Type B pancreatic cell (in vitro differentiated cells): ENCODE data around the gene EDN2. TPM values are rescaled to one million over a fixed set of nuclear protein-coding genes. Genes with fewer than 3 reads are reported as not detected.

Source experiments
- DNase-seq: peaks from one replicate; pipeline ENCODE4 v3.0.0; 2021; ENCODE audit warnings: mixed read lengths; ENCODE audit not compliant: unreplicated experiment; ENCODE audit errors: extremely low spot score
- H3K27ac Mint-ChIP-seq: 2 replicates; pipeline ENCODE4 v1.8.0; 2021; ENCODE audit warnings: mild to moderate bottlenecking, mixed read lengths
- H3K27me3 Mint-ChIP-seq: 2 replicates; pipeline ENCODE4 v1.8.0; 2021; ENCODE audit warnings: mixed read lengths
- H3K36me3 Mint-ChIP-seq: 2 replicates; pipeline ENCODE4 v1.8.0; 2021; ENCODE audit warnings: mixed read lengths
- H3K4me1 Mint-ChIP-seq: one replicate; pipeline ENCODE4 v1.8.0; 2021; ENCODE audit warnings: mixed read lengths; ENCODE audit not compliant: unreplicated experiment
- H3K4me3 Mint-ChIP-seq: 2 replicates; pipeline ENCODE4 v1.8.0; 2021; ENCODE audit warnings: mild to moderate bottlenecking, mixed read lengths
- H3K9me3 Mint-ChIP-seq: 2 replicates; pipeline ENCODE4 v1.8.0; 2021; ENCODE audit warnings: mixed read lengths
- total RNA-seq: library from RNA; stranded (reverse); gene quantifications from 2 replicates; pipeline ENCODE4 v1.2.1, GENCODE V29; 2021; ENCODE audit warnings: low replicate concordance
- TF ChIP-seq, protein P1 (sequence below): fragments of 200-600 bp; sonication (generic); conservative IDR thresholded peaks from 2 replicates; pipeline ENCODE4 v1.5.0; 2021; ENCODE audit warnings: antibody characterized with exemption, mild to moderate bottlenecking

The EDN2 gene
- total RNA-seq, 1 donor from 2014 or later = 0.24 TPM

DNA sequence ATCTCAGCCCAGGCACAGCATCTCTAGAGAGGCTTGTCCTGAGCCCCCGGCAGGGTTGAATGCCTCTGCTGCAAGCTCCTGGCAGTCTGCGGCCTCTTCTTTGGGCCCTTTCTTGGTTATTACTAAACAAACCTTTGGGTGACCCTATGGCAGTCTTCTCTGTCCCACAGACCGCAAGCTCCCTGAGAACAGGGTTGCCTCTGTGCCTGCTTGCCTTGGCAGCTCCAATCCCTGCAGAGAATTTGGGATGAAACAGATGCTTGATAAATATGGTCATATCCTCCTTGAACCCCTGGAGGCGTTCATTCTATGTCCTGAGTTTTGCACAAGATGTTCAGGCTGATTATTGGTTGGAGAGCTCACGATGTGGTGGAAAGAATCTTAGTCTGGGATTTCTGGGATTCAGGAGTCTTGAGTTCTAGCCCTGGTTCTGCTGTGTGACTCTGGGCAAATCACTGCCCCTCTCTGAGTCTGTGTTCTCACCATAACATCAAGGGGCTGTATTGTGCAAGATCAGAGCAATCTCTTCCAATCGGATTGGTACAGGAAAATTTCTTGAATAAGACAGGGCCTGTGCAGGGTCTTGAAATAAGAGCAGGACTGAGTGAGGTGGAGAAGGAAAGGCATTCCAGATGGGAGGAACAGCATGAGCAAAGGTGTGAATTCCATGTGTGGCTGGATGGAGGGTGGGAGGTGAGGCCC lies 49.6 kb downstream of the EDN2 start:
- Mint-ChIP-seq H3K4me1 (peaks cover 47% of the 10 kb centered on the region), H3K27ac (peak overlapping the region; percentile 34), H3K4me3 (no peak overlapping the region), H3K36me3 (no peaks in the 10 kb centered on the region), H3K9me3 (no peaks in the 10 kb centered on the region), H3K27me3 (peaks cover 31% of the 10 kb centered on the region)
- no peak for DNase-seq
- TF ChIP-seq, protein P1, sequence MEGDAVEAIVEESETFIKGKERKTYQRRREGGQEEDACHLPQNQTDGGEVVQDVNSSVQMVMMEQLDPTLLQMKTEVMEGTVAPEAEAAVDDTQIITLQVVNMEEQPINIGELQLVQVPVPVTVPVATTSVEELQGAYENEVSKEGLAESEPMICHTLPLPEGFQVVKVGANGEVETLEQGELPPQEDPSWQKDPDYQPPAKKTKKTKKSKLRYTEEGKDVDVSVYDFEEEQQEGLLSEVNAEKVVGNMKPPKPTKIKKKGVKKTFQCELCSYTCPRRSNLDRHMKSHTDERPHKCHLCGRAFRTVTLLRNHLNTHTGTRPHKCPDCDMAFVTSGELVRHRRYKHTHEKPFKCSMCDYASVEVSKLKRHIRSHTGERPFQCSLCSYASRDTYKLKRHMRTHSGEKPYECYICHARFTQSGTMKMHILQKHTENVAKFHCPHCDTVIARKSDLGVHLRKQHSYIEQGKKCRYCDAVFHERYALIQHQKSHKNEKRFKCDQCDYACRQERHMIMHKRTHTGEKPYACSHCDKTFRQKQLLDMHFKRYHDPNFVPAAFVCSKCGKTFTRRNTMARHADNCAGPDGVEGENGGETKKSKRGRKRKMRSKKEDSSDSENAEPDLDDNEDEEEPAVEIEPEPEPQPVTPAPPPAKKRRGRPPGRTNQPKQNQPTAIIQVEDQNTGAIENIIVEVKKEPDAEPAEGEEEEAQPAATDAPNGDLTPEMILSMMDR = no peak

DNA sequence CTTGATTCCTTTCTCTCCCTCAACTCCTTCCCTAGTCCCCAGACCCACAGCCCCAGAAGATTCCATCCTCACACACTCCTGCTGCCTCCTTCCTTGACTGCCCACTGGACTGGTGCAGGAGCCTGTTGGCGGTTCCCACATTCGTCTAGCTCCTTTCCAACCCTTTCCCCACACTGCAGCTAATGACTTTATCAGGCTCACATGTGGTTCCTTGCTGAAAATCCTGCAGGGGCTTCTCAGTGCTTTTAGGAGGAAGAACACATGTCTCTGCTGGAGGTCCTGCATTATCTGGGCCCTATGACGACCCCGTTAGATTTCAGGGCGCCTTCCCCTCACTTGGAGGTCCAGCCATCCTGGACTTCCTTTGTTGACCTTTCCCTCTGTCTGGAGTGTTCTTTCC lies 50.2 kb downstream of the EDN2 start:
- Mint-ChIP-seq H3K27ac (peak overlapping the region; percentile 21), H3K9me3 (no peaks in the 10 kb centered on the region), H3K4me1 (peaks cover 48% of the 10 kb centered on the region), H3K4me3 (no peak overlapping the region), H3K36me3 (no peaks in the 10 kb centered on the region), H3K27me3 (peaks cover 32% of the 10 kb centered on the region)
- TF ChIP-seq, protein P1 = no peak
- no peak for DNase-seq

DNA sequence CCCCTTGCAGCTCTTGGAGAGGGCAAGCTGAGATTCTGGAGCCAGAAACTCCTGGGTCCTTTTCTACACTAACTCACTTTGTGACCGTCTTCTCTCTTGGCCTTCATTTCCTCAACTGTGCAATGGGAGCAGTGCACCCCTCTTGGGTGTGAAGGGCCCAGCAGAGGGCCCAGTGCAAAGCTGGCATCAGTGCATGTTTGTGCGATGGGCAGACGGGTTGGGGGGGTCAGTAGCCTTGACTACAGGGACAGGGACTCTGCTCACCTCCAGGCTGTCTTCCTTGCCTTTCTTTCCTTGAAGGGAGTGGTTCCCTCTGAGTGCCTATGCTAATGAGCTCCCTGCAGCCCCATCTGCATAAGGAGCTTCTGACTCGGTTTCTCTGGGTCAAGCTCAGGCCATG lies 51.0 kb downstream of the EDN2 start:
- no peak overlapping the region for H3K4me3 Mint-ChIP-seq
- TF ChIP-seq, protein P1 = no peak
- no peak for DNase-seq
- no peaks in the 10 kb centered on the region for H3K36me3 Mint-ChIP-seq
- H3K27me3 Mint-ChIP-seq = peaks cover 32% of the 10 kb centered on the region
- no peak overlapping the region for H3K27ac Mint-ChIP-seq
- peaks cover 54% of the 10 kb centered on the region for H3K4me1 Mint-ChIP-seq
- H3K9me3 Mint-ChIP-seq = no peaks in the 10 kb centered on the region

DNA sequence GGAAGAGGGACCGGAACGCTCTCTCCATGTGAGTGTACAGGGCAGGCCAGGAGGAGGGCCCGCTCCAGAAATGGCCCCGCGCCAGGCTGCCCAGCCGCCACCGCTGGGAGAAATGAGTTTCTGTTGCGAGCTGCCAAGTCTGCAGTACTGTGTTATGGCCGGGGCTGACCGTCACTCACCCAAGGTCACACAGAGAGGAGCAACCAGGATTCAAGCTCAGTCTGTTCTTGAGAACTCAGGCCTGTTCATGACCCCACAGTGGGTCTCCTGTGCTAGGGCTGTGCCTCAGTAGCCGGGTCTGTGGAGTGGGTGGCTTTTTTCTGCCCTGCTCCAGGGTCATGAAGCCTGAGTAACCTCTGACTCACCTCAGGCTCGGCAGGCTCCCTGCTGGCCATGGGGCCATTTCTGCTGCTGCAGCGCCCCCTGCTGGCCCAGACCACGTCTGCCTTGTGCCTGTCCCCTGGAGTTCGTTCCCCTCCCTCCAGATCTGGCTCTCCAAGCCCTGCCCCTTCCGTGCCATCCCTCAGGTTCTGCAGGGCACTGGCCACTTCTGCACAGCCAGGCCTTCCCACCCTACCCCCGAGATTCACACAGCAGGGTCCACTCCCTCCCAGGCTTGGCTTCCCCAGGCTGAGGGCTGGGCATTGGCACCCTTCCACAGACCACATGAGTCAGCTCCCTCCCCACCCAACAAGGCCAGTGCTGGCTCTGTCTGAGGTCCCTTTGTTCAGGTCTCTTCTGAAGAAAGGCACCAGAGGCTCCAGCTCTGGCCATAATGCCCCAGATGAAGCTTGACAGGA lies 51.8 kb downstream of the EDN2 start:
- H3K9me3 Mint-ChIP-seq = no peaks in the 10 kb centered on the region

DNA sequence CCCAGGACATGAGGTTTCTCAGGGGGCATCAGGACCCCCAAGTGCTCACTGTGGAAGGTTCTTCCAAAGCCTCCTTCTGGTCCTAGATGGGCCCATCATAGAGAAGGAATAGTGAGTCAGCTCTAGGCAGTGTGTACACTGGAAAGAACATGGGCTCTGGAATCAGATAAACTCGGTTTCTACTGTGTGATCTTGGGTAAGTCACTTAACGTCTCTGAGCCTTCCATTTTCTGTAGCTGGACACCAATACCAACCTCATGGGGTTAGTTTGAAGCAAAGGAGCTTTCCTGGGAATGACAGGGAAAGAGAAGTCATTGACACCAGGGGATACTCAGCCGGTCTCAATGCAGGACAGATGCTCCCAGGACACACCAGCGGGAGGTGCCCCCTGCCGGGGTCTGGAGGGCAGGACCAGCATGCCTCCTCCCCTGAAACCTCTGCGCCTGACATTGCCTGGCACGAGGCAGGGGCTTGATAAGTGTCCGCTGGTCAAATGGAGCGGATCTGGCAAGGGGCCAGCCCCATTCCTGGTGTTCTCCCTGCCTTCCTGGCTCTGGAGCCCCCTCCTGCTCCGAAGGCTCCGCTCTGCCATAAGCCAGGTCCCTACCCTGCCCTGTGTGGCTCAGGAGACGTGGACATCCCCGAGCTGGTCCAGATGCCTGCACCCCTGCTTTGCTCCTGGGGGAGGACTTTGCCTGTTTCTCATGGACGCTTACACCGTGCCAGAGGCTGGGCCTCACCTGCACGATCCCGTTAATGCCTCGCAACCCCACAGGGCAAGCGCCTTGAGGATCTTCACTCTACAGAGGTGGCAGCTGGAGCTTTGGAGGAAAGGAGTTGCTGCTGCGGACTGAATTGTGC lies 52.8 kb downstream of the EDN2 start:
- Mint-ChIP-seq H3K27me3 (peaks cover 28% of the 10 kb centered on the region), H3K9me3 (no peaks in the 10 kb centered on the region), H3K36me3 (no peaks in the 10 kb centered on the region), H3K4me1 (peaks cover 55% of the 10 kb centered on the region), H3K27ac (no peak overlapping the region), H3K4me3 (no peak overlapping the region)
- no peak for DNase-seq
- TF ChIP-seq, protein P1 = no peak

More for the DNA sequence above, 51.8 kb downstream of the EDN2 start:
- H3K27ac Mint-ChIP-seq = no peak overlapping the region
- TF ChIP-seq, protein P1 = peak; percentile 96
- DNase-seq = peak; percentile 87
- H3K4me1 Mint-ChIP-seq = peaks cover 57% of the 10 kb centered on the region
- H3K4me3 Mint-ChIP-seq = no peak overlapping the region
- H3K36me3 Mint-ChIP-seq = no peaks in the 10 kb centered on the region
- peaks cover 28% of the 10 kb centered on the region for H3K27me3 Mint-ChIP-seq
